Skin of body (tissue), 2 donors: ENCODE results near the gene UBXN1. TPM values are rescaled to one million over a fixed set of nuclear protein-coding genes. Genes with fewer than 3 reads are reported as not detected.
A peak's percentile ranks its signal among the peaks of the same experiment; 100 is the strongest.

Experiments used
- DNase-seq: peaks from one replicate; lab custom pipeline; 2025; lab: John Stamatoyannopoulos, UW
- total RNA-seq: library from RNA; depleted of rRNA; stranded (reverse); fragments of >200 nt; gene quantifications from one replicate; pipeline ENCODE4 v1.2.3, GENCODE V29; 2014

The UBXN1 gene
- total RNA-seq = 57.2 TPM

GRCh38 chr11:62678770-62679696, at the start of gene UBXN1:
UBXN1 (minus strand) TSS chr11:62679073; CDS start chr11:62678923, 150 bp downstream.
- peak; percentile 92 for DNase-seq

GRCh38 chr11:62728171-62728988, 49.5 kb upstream of the UBXN1 start, which contains the start of gene TTC9C:
TTC9C (plus strand) TSS chr11:62728486; CDS start chr11:62728849, 363 bp downstream.
- peak; percentile 93 for DNase-seq

GRCh38 chr11:62727872-62728170, 48.9 kb upstream of the UBXN1 start:
- DNase-seq = peak; percentile 97

GRCh38 chr11:62727165-62727871, 48.4 kb upstream of the UBXN1 start, which contains the start of gene HNRNPUL2:
HNRNPUL2 (minus strand) TSS chr11:62727457; CDS start chr11:62727156, 301 bp downstream.
- DNase-seq = peak; percentile 99

- DNase-seq = no peak
Observed at GRCh38 chr11:62726915-62727164, 48.0 kb upstream of the UBXN1 start.

- no peak for DNase-seq
Observed at GRCh38 chr11:62726156-62726914, 47.5 kb upstream of the UBXN1 start.

- no peak for DNase-seq
Observed at GRCh38 chr11:62725646-62726045, 46.8 kb upstream of the UBXN1 start.

GRCh38 chr11:62724171-62724570, 45.3 kb upstream of the UBXN1 start:
- DNase-seq = no peak

- DNase-seq = no peak
Observed at GRCh38 chr11:62721994-62722393, 43.1 kb upstream of the UBXN1 start.

GRCh38 chr11:62719302-62719978, 40.6 kb upstream of the UBXN1 start:
- DNase-seq = no peak

- no peak for DNase-seq
Observed at GRCh38 chr11:62716816-62717215, 37.9 kb upstream of the UBXN1 start.

- DNase-seq = no peak
Observed at GRCh38 chr11:62716206-62716605, 37.3 kb upstream of the UBXN1 start.

GRCh38 chr11:62715150-62716130, 36.6 kb upstream of the UBXN1 start:
- DNase-seq = no peak

GRCh38 chr11:62713343-62713742, 34.5 kb upstream of the UBXN1 start:
- DNase-seq = no peak

- DNase-seq = no peak
Observed at GRCh38 chr11:62712861-62713260, 34.0 kb upstream of the UBXN1 start.

GRCh38 chr11:62712276-62712812, 33.5 kb upstream of the UBXN1 start:
- DNase-seq = no peak

- no peak for DNase-seq
Observed at GRCh38 chr11:62710001-62710345, 31.1 kb upstream of the UBXN1 start.

- DNase-seq = peak; percentile 98
Observed at GRCh38 chr11:62709247-62710000, 30.6 kb upstream of the UBXN1 start.
